ENCODE measurements around the gene ACTN4.

Gene ACTN4

GRCh38 chr19:38731654-38732301, 84.3 kb downstream of the ACTN4 start:
- no peak overlapping the region for H3K4me3 ChIP-seq
- TF ChIP-seq FOXP2 (optimal IDR thresholded peaks at IDR 0.05; ENCODE audit: control extremely low read depth, extremely low read length, insufficient read depth) (no peak), EZH2 (IDR thresholded peaks at IDR 0.05) (no peak), POLR2AphosphoS5 (IDR thresholded peaks at IDR 0.05; ENCODE audit: borderline replicate concordance, low read depth, low read length) (no peak)
- H3K9ac ChIP-seq (ENCODE audit: insufficient read length): no peak overlapping the region
- peak overlapping the region; percentile 54; the same call in 1 of the 2 replicates for H3K27ac ChIP-seq
- peaks cover 4% of the 10 kb centered on the region; the same call in 1 of the 2 replicates for H3K36me3 ChIP-seq (ENCODE audit: insufficient read depth, low read length)
- no peaks in the 10 kb centered on the region for H3K9me3 ChIP-seq (ENCODE audit: low read depth, low read length)
- DNase-seq (ENCODE audit: low read depth, low spot score): no peak

- no peak for TF ChIP-seq EZH2 (IDR thresholded peaks at IDR 0.05)
- no peak for TF ChIP-seq FOXP2 (optimal IDR thresholded peaks at IDR 0.05; ENCODE audit: control extremely low read depth, extremely low read length, insufficient read depth)
- no peak for TF ChIP-seq POLR2AphosphoS5 (IDR thresholded peaks at IDR 0.05; ENCODE audit: borderline replicate concordance, low read depth, low read length)
- Histone ChIP-seq H3K4me3 (no peak overlapping the region), H3K36me3 (ENCODE audit: insufficient read depth, low read length) (no peaks in the 10 kb centered on the region; the same call in 1 of the 2 replicates), H3K9ac (ENCODE audit: insufficient read length) (no peak overlapping the region), H3K9me3 (ENCODE audit: low read depth, low read length) (no peaks in the 10 kb centered on the region), H3K27ac (no peak overlapping the region)
- no peak for DNase-seq (ENCODE audit: low read depth, low spot score)
These were observed 85.7 kb downstream of the ACTN4 start for GRCh38 chr19:38733241-38733492.

GRCh38 chr19:38733493-38734175, 86.2 kb downstream of the ACTN4 start:
- Histone ChIP-seq H3K9me3 (ENCODE audit: low read depth, low read length) (no peaks in the 10 kb centered on the region), H3K36me3 (ENCODE audit: insufficient read depth, low read length) (no peaks in the 10 kb centered on the region; the same call in 1 of the 2 replicates), H3K27ac (no peak overlapping the region), H3K9ac (ENCODE audit: insufficient read length) (no peak overlapping the region), H3K4me3 (no peak overlapping the region)
- no peak for TF ChIP-seq POLR2AphosphoS5 (IDR thresholded peaks at IDR 0.05; ENCODE audit: borderline replicate concordance, low read depth, low read length)
- no peak for TF ChIP-seq FOXP2 (optimal IDR thresholded peaks at IDR 0.05; ENCODE audit: control extremely low read depth, extremely low read length, insufficient read depth)
- no peak for TF ChIP-seq EZH2 (IDR thresholded peaks at IDR 0.05)
- DNase-seq (ENCODE audit: low read depth, low spot score): no peak

GRCh38 chr19:38734176-38734425, 86.7 kb downstream of the ACTN4 start:
- Histone ChIP-seq H3K36me3 (ENCODE audit: insufficient read depth, low read length) (no peaks in the 10 kb centered on the region; the same call in 1 of the 2 replicates), H3K27ac (no peak overlapping the region), H3K9me3 (ENCODE audit: low read depth, low read length) (no peaks in the 10 kb centered on the region), H3K9ac (ENCODE audit: insufficient read length) (no peak overlapping the region), H3K4me3 (no peak overlapping the region)
- no peak for TF ChIP-seq POLR2AphosphoS5 (IDR thresholded peaks at IDR 0.05; ENCODE audit: borderline replicate concordance, low read depth, low read length)
- TF ChIP-seq FOXP2 (optimal IDR thresholded peaks at IDR 0.05; ENCODE audit: control extremely low read depth, extremely low read length, insufficient read depth): no peak
- TF ChIP-seq EZH2 (IDR thresholded peaks at IDR 0.05): no peak
- DNase-seq (ENCODE audit: low read depth, low spot score): no peak

- DNase-seq (ENCODE audit: low read depth, low spot score): no peak
- no peak overlapping the region for H3K9ac ChIP-seq (ENCODE audit: insufficient read length)
- H3K9me3 ChIP-seq (ENCODE audit: low read depth, low read length): no peaks in the 10 kb centered on the region
- no peaks in the 10 kb centered on the region; the same call in 1 of the 2 replicates for H3K36me3 ChIP-seq (ENCODE audit: insufficient read depth, low read length)
- no peak overlapping the region for H3K4me3 ChIP-seq
- no peak for TF ChIP-seq EZH2 (IDR thresholded peaks at IDR 0.05)
- TF ChIP-seq FOXP2 (optimal IDR thresholded peaks at IDR 0.05; ENCODE audit: control extremely low read depth, extremely low read length, insufficient read depth): no peak
- no peak overlapping the region for H3K27ac ChIP-seq
These were observed 87.2 kb downstream of the ACTN4 start for GRCh38 chr19:38734426-38735256.

GRCh38 chr19:38735257-38735686, 87.8 kb downstream of the ACTN4 start:
- Histone ChIP-seq H3K4me3 (no peak overlapping the region), H3K36me3 (ENCODE audit: insufficient read depth, low read length) (no peaks in the 10 kb centered on the region; the same call in 1 of the 2 replicates), H3K9ac (ENCODE audit: insufficient read length) (no peak overlapping the region), H3K27ac (no peak overlapping the region), H3K9me3 (ENCODE audit: low read depth, low read length) (no peaks in the 10 kb centered on the region)
- no peak for TF ChIP-seq POLR2AphosphoS5 (IDR thresholded peaks at IDR 0.05; ENCODE audit: borderline replicate concordance, low read depth, low read length)
- TF ChIP-seq FOXP2 (optimal IDR thresholded peaks at IDR 0.05; ENCODE audit: control extremely low read depth, extremely low read length, insufficient read depth): no peak
- TF ChIP-seq EZH2 (IDR thresholded peaks at IDR 0.05): no peak
- no peak for DNase-seq (ENCODE audit: low read depth, low spot score)

GRCh38 chr19:38736036-38736412, 88.6 kb downstream of the ACTN4 start:
- Histone ChIP-seq H3K36me3 (ENCODE audit: insufficient read depth, low read length) (no peaks in the 10 kb centered on the region), H3K9ac (ENCODE audit: insufficient read length) (no peak overlapping the region), H3K27ac (no peak overlapping the region), H3K4me3 (peak overlapping the region; percentile 70), H3K9me3 (ENCODE audit: low read depth, low read length) (no peaks in the 10 kb centered on the region)
- DNase-seq (ENCODE audit: low read depth, low spot score): no peak
- no peak for TF ChIP-seq FOXP2 (optimal IDR thresholded peaks at IDR 0.05; ENCODE audit: control extremely low read depth, extremely low read length, insufficient read depth)
- TF ChIP-seq EZH2 (IDR thresholded peaks at IDR 0.05): no peak
- TF ChIP-seq POLR2AphosphoS5 (IDR thresholded peaks at IDR 0.05; ENCODE audit: borderline replicate concordance, low read depth, low read length): no peak

- Histone ChIP-seq H3K9me3 (ENCODE audit: low read depth, low read length) (no peaks in the 10 kb centered on the region), H3K27ac (no peak overlapping the region), H3K4me3 (peak overlapping the region; percentile 70), H3K9ac (ENCODE audit: insufficient read length) (no peak overlapping the region), H3K36me3 (ENCODE audit: insufficient read depth, low read length) (no peaks in the 10 kb centered on the region)
- DNase-seq (ENCODE audit: low read depth, low spot score): no peak
- TF ChIP-seq POLR2AphosphoS5 (IDR thresholded peaks at IDR 0.05; ENCODE audit: borderline replicate concordance, low read depth, low read length) (no peak), EZH2 (IDR thresholded peaks at IDR 0.05) (no peak), FOXP2 (optimal IDR thresholded peaks at IDR 0.05; ENCODE audit: control extremely low read depth, extremely low read length, insufficient read depth) (no peak)
These were observed 89.2 kb downstream of the ACTN4 start for GRCh38 chr19:38736413-38737280.

Measured in SK-N-MC (cell line).